ENCODE results near the gene DCPS.
"Not testable (repeated sequence)": the region's sequence is repeated elsewhere in the genome, so short reads cannot be mapped to it uniquely, and the experiment has no call there.

Gene DCPS

DNA sequence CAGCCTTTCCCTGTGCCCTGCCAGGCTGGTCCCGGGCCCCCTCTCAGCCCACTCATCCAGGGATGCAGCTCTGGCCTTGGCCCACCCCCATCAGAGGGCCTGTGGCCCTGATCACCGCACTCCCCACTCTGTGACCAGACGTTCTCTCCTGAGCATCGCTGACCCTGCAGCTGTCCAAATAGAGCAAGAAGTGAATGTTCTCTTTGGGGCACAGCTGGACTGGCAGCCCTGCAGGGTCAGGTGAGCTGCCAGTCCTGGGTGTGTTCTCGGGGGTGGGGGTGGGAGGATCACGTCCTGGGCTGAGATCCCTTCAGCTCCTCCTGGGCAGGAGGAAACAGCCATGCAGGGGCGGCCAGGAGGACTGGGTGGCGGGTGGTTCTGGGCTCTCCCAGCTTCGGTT lies 60.9 kb downstream of the DCPS start:
- not testable (repeated sequence) for DNase-seq

DNA sequence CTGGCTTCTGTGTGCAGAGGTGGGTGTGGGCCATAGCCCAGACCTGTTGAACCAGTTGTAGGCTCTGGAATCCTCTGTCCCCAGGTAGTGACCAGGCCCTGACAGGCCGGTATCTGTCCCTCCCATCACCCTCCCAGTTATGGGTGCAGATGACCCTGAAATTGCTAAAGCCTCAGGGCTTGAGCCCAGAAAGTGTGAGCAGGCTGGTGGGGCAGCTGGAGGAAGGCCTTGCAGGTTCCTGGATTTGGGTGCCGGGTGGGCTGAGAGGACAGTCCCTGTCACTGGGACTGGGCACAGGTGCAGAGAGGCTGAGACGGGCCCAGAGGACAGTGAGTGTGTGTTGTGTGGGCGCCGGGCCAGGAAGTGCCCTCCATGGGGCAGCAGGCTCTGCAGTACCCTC lies 61.6 kb downstream of the DCPS start:
- DNase-seq, result not testable (repeated sequence)

DNA sequence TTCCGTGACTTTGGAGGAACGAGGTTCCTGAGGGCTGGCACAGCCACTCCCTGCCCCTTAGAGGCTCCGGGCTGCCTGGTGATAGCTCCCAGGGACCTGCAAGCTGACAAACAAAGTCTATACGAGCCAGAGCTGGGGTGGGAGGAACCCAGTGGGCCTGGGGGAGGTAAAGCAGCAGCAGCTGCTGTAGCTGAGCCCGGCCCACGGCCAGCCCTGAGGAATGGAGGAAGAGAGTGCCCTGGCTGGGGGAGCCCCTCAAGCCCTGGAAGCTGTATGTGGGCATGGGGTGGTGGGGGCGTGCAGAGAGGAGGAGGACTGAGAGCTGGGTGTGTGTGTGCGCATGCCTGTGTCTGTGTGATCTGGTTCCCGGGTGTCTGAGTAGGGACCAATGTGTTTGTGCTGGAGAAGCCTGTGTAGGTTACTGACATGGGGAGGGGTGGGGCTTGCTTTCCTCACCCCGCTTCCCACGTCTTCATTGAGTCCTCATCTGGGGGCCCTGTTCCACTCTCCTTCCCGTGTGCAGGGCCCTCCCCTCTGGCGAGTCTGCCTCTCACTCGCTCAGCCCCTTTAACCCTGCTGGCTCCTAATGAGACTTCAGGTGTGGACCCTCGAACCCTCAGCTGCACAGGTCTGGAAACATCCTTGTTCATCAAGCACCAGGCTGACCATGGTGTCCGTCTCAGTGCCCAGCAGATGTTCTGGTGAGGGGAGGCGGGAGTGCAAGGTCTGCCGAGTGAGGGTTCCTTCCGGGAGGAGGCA lies 62.4 kb downstream of the DCPS start:
- no peak for DNase-seq

DNA sequence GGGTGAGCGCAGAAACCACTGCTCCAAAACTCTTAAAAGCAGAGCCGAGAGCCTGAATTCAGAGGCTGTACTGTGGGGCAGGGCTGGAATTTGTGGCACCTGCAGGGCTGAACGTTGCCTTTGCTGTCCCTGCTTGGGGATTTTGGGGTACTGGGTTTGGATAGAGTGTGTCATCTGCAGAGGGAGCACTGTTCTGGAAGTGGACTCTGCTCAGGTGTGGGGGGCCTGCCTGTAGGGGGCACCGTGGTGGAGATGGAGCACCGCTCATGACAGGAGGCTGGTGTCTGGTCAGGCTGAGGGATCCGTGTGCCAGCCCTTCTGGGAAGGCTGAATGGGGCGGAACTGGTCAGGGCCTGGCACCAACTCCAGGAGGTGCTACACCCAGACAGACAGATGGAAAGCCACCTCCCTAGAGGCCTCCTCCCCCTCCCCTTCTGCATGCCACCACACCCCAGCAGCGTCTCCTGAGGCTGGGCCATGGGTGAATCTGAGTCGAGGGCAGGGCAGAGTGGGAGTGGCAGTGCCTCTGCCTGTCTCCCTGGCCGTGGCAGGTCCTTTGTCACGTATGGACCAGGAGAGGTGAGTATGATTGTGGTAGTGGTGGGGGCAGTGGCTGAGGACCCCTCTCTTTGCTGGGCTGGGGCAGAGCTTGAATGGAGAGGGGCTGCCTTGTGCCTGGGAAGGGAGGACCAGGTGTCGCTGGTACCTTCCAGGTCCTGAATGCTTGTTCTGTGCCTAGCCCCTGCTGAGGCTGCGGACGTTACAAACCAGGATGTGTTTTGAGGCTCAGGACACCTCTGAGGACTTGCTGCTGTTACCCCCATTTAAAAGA lies 63.2 kb downstream of the DCPS start:
- not testable (repeated sequence) for DNase-seq

DNA sequence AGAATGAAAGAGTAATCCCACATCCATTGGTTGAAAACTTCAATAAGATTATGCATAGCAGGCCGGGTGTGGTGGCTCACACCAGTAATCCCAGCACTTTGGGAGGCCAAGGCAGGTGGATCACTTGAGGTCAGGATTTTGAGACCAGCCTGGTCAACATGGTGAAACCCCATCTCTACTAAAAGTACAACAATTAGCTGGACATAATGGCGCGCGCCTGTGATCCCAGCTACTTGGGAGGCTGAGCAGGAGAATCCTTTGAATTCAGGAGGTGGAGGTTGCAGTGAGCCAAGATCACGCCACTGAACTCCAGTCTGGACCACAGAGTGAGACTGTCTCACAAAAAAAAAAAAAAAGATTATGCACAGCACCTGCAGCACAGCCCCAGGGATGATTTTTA lies 63.9 kb downstream of the DCPS start:
- not testable (repeated sequence) for DNase-seq

DNA sequence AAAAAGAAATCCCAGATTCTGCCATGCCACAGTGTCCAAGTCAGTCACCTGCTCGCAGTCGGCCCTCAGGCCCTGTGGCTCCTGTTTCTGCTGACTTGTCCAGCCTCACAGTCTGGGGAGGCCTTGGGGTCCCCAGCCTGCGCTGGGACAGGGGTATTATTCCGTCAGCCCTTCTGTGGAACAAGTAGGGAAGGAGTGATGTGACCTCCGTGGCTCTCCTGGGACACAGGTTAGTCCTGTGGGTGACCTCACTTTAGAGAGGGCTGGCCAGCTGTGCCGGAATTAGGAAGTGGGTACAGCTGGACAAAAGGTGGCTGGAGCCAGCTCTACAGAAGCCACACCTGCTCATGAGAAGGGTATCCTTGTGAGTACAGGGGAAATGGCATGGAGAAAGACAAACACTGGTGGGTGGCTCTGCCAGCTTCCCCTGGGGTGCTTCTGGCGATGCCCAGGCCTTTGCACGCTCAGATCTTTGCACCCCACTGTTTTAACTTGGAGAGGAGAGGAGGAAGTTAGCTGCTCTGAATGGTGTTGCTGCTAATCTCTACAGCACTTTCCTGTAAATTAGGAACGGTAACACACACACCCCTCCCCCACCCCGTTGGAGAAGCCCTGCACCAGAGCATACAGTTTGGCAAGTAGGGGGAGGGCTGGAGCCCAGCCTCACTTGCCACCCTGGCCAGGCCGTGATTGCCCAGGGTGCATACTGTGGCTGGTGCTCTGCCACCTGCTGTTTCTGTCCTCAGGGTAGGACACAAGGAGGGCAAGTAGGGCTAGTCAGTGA lies 64.7 kb downstream of the DCPS start:
- not testable (repeated sequence) for DNase-seq

DNA sequence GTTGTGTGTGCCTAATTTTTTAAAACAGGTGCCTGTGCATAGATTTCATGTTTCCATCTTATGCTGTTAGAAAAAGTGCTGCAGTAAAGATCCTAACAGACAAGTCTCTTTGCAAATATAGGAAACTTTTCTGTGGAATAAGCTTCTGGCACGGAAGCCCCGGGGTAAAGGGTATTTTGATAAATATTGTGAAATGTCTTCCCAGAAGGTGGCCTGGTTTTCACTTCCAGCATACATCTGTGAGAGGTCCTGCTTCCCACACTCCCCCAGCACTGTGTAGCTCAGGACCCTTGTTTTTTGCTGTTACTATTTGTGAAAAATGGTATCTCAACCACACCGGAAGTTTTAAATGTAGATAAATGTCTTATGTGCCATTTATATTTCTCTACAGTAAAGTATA lies 66.2 kb downstream of the DCPS start:
- DNase-seq, result no peak

DNA sequence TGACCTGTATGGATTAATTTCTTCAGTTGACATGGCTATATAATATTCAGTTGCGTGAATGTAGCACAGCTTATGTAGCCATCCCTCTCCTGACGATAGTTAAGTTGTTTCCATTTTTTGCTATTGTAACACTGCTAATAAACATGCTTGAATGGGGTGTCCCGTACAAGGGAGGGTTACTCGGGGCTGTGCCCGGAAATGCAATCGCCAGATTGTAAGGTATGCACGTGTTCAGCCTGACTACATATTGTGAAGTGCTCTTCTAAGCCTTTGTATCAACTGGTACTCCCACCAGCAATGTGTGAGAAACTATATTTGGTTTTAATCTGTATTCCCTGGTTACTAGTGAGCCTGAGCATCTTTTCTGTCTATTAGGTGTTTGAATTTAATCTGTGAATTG lies 67.7 kb downstream of the DCPS start:
- DNase-seq, result no peak

DNA sequence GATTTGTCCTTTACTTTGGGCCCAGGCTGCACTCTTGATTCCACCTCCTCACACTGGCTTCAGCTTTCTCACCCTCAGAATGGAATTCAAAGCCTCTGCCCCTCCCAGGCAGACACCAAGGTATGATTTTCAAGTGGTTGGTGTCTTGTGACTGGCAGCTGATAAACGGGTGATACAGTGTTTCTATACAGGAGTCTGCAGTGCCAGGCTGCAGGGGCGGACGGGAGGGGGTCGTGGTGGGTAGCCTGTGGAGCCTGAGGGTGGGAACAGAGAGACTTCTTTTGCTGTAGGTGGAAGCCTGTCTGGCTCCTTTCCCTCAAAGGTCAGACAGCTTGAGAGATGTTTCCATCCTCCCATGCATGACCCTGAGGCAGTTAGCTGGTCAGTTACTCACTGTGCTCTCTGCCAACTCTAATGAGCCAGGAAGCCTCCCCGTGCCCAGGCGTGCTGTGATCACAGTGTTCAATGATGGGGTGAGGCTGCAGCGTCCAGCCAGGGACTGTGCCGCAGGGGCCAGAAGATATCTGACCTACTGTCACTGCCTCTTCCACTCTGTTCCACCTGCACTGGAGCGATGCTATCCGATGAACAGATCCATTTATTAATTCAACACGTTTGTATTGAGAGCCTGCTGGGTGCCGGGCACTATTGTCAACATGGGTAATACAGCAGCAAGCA lies 69.7 kb downstream of the DCPS start:
- not testable (repeated sequence) for DNase-seq

DNA sequence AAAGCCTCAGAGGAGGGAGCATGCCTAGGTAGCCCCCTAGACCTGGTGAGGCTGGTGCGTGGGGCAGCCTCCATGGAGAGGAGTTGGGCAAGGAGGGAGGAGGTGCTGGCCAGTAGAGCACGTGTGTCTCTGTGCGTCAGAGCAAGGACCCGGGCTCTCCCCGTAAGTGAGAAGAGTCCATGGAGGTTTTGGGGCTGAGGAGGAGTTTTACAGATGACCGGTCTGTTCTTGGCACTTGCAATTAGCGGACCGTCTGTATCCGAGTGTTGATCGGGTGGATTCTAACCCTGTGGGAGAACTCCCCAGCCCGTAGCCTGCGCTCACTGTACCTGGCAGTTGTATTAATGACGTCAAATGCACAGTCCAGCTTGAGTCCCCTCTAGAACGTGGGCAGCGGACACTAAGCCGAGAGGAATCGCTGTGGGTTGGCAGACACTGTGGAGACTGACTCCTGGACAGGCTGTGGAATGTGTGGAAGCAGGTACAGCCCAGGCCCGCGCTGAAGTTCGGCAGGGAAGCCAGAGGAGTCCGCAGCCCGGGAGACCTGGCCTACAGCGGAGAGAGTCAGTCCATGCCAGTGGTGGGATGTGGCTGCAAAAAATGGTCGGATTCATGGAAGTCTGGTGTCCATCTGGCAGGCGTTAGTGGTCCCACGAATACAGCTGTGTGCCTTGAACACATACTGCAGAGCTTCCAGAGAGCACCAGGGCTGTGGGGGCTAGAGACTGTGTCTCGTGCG lies 70.9 kb downstream of the DCPS start:
- not testable (repeated sequence) for DNase-seq

DNA sequence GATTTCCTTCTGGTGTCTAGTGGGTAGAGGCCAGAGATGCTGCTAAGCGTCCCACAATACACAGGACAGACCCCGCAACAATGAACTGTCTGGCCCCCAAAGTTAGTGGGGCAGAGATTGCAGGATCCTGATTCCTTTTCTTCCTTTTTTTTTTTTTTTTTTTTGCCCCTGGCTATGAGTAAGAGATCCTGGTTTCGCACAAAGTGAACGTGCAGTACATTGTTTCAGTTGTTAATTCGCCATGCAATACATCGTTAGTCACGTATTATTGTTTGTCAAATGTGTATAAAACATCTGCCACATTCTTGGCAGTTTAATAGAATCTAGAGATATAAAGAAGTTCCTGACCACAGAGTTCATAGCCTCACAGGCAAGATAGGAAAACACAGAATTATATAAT lies 71.9 kb downstream of the DCPS start:
- no peak for DNase-seq

DNA sequence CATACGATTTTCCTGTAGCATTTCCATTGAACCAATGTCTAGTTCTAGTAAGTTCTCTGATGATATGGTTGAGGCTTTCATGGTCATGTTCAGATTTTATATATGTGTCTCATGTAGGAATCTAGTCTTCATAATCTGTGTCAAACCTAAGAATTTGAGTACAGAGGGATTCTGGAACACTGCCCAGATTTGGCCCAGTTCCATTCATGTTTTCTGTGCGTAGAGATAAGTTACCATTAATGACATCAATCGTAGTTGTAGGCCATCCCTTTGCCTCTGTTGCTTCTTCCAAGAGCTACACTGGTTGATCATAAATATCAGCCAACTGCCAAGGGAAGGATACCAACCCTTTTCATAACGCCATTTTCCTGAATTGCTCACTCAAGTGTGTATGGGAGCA lies 74.9 kb downstream of the DCPS start:
- no peak for DNase-seq

DNA sequence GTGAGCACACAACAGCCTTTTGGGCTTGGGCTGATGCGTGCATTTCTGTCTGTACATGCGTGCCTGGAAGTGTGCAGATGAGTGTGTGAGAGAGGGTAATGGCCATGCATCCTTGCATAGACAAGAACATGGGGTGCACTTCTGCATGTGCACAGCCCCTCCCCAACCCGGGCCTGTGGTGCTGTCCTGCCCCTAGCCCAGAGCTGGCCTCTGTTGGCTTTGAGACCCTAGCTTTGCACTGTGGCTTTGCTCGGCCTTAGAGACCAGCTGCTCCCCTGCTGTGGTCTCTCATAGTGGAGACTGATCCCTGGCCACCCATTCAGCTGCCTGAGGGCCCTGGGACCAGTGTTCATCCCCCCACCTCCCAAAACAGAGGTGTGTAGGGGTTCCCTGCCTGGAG lies 77.0 kb downstream of the DCPS start:
- no peak for DNase-seq

DNA sequence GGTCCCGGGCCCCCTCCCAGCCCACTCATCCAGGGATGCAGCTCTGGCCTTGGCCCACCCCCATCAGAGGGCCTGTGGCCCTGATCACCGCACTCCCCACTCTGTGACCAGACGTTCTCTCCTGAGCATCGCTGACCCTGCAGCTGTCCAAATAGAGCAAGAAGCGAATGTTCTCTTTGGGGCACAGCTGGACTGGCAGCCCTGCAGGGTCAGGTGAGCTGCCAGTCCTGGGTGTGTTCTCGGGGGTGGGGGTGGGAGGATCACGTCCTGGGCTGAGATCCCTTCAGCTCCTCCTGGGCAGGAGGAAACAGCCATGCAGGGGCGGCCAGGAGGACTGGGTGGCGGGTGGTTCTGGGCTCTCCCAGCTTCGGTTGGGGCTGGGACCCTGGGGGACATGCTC lies 78.1 kb downstream of the DCPS start:
- DNase-seq, result not testable (repeated sequence)

DNA sequence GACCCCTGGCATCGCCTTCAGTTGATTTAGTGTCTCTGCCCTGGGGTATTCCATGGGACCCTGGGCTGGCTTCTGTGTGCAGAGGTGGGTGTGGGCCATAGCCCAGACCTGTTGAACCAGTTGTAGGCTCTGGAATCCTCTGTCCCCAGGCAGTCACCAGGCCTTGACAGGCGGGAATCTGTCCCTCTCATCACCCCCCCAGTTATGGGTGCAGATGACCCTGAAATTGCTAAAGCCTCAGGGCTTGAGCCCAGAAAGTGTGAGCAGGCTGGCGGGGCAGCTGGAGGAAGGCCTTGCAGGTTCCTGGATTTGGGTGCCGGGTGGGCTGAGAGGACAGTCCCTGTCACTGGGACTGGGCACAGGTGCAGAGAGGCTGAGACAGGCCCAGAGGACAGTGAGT lies 78.8 kb downstream of the DCPS start:
- DNase-seq, result not testable (repeated sequence)

DNA sequence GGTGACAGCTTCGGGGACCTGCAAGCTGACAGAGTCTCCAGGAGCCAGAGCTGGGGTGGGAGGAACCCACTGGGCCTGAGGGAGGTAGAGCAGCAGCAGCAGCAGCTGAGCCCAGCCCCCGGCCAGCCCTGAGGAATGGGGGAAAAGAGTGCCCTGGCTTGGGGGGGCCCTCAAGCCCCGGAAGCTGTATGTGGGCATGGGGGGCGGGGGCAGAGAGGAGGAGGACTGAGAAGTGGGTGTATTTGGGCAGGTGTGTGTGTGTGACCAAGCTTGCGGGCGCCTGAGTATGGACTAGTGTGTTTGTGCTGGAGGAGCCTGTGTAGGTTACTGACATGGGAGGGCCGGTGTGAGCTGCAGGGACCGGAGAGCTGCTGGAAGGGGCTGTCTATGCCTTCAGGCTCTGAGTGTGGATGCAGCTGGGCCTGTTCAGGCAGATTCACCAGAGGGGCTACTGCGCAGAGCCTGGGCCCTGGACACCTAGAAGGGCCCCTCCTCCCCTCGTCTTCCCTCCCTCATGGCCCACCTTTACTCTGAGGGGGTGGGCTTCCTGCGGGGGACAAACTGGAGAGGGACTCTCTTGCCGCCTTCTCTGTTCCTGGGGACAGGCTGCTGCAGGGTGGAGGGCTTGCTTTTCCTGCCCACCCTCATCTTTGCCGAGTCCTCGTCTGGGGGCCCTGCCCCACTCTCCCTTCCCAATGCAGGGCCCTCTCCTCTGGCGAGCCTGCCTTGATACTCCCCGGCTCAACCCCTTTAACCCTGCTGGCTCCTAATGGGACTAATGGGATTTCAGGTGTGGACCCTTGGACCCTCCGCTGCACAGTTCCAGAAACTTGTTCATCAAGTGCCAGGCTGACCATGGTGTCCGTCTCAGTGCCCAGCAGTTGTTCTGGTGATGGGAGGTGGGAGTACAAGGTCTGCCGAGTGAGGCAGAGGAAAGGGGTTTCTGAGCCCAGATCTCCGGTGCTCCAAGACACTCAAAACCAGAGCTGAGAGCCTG lies 79.8 kb downstream of the DCPS start:
- DNase-seq, result no peak

DNA sequence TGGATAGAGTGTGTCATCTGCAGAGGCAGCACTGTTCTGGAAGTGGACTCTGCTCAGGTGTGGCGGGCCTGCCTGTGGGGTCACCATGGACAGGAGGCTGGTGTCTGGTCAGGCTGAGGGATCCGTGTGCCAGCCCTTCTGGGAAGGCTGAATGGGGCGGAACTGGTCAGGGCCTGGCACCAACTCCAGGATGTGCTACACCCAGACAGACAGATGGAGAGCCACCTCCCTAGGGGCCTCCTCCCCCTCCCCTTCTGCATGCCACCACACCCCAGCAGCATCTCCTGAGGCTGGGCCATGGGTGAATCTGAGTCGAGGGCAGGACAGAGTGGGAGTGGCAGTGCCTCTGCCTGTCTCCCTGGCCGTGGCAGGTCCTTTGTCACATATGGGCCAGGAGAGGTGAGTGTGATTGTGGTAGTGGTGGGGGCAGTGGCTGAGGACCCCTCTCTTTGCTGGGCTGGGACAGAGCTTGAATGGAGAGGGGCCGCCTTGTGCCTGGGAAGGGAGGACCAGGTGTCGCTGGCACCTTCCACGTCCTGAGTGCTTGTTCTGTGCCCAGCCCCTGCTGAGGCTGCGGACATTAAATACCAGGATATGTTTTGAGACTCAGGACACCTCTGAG lies 80.7 kb downstream of the DCPS start:
- DNase-seq, result no peak

DNA sequence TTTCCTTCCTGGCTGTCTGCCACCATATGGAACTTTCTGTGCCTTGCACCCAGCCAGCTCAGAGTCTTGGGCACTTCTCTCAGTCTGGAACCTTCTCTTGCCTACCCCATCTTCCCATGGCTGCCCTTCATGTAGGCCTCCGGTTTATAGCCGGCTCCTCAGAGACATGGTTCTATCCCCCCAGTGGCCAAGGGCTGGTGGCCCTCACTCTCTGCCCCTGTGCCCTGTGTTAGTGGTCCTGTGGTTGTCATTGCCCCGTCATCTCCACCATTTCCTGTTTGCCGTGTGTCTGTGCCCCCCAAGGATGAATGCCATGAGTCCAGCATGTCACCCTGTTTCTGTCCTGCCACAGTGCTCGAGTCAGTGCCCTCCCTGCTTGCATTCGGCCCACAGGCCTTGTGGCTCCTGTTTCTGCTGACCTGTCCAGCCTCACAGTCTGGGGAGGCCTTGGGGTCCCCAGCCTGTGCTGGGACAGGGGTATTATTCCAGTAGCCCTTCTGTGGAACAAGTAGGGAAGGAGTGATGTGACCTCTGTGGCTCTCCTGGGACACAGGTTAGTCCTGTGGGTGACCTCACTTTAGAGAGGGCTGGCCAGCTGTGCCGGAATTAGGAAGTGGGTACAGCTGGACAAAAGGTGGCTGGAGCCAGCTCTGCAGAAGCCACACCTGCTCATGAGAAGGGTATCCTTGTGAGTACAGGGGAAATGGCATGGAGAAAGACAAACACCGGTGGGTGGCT lies 82.3 kb downstream of the DCPS start:
- DNase-seq, result no peak

DNA sequence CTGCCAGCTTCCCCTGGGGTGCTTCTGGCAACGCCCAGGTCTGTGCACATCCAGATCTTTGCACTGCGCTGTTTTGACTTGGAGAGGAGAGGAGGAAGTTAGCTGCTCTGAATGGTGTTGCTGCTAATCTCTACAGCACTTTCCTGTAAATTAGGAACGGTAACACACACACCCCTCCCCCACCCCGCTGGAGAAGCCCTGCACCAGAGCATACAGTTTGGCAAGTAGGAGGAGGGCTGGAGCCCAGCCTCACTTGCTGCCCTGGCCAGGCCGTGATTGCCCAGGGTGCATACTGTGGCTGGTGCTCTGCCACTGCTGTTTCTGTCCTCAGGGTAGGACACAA lies 82.8 kb downstream of the DCPS start:
- not testable (repeated sequence) for DNase-seq

DNA sequence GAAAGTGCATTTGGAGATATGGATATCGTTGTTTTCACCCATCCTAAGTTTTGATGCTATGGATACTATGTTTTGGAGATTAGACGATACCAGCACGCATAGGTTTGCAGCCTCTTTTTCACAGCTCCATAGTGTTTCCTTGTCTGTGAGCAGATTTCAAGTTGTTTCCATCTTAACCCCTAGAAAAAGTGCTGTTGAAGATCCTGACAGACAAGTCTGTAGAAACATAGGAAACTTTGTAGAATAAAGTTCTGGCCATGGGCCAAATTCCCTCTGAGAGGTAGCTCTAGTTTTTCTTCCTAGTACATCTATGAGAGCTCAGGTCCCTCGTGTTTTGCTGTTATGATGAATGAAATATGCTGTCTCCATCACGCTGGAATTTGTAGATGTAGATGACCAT lies 84.0 kb downstream of the DCPS start:
- DNase-seq, result no peak
